HepG2 (cell line): ENCODE measurements around the gene ZNF608. TPM values are rescaled to one million over a fixed set of nuclear protein-coding genes. Genes with fewer than 3 reads are reported as not detected.
A peak's percentile ranks its signal among the peaks of the same experiment; 100 is the strongest.

Experiments used
- ATAC-seq: fragments of 200-7000 bp; cut with Tn5 transposase; 3 replicates; pipeline ENCODE4 v1.9.1; 2020; ENCODE audit warnings: mild to moderate bottlenecking, moderate library complexity
- BruUV-seq: library from RNA; stranded (reverse); fragments of 400-500 nt; replicated peaks from 2 replicates; lab custom pipeline; 2021; lab: Mats Ljungman, UMichigan
- CTCF ChIA-PET: fragments of 300-600 bp; formaldehyde crosslinking; extraction: SDS; loops from one replicate; lab custom pipeline; 2021; ENCODE audit warnings: low total read pairs, inconsistent platforms, low intra/inter-chr PET ratio; lab: Yijun Ruan, JAX
- POLR2A ChIA-PET: fragments of 350-600 bp; sonication (Branson Sonifier 250); formaldehyde crosslinking; loops from one replicate; lab custom pipeline; 2020; ENCODE audit warnings: antibody characterized with exemption, inconsistent platforms; lab: Yijun Ruan, JAX
- DNase-seq: peaks from one replicate; pipeline ENCODE4 v3.0.0-alpha.2; 2015; ENCODE audit warnings: low spot score
- FAIRE-seq: peaks from 3 replicates; lab custom pipeline; 2011; peaks lifted over from hg19 to GRCh38; lab: Jason Lieb, UNC
- H2AFZ ChIP-seq: one replicate; pipeline ENCODE4 v1.6.1; 2011; ENCODE audit warnings: low read length, inconsistent platforms
- H3K27ac ChIP-seq: fragments of 300-600 bp; 3 replicates; pipeline ENCODE4 v1.8.0; 2011; ENCODE audit warnings: mixed run types, mild to moderate bottlenecking, mixed read lengths, low read length, inconsistent platforms; ENCODE audit not compliant: insufficient read depth; ENCODE audit errors: extremely low read length
- H3K27me3 ChIP-seq, 2 experiments: fragments of 200-600 bp in 1 of 2; 2 replicates in 1 of 2; 3 replicates in 1 of 2; pipeline versions ENCODE4 v1.6.0 to v1.8.0; 2011; ENCODE audit warnings: low read length in 2 of 2, mild to moderate bottlenecking in 2 of 2, moderate library complexity in 2 of 2, inconsistent platforms in 1 of 2; ENCODE audit not compliant: insufficient read depth in 2 of 2, control insufficient read depth in 1 of 2
- H3K36me3 ChIP-seq, 2 experiments: fragments of 200-600 bp in 1 of 2; replicated peaks in 1 of 2; 2 replicates in 1 of 2; 3 replicates in 1 of 2; pipeline versions ENCODE4 v1.5.1 to v1.8.0; 2011; ENCODE audit warnings: low read length in 2 of 2, inconsistent platforms in 1 of 2; ENCODE audit not compliant: insufficient read depth in 2 of 2, control insufficient read depth in 1 of 2
- H3K4me1 ChIP-seq: 2 replicates; pipeline ENCODE4 v1.5.1; 2012; ENCODE audit warnings: low read length, inconsistent platforms; ENCODE audit not compliant: insufficient read depth
- H3K4me2 ChIP-seq: 2 replicates; pipeline ENCODE4 v1.6.0; 2011; ENCODE audit warnings: low read depth, low read length, inconsistent platforms
- H3K4me3 ChIP-seq, 3 experiments: fragments of 200-600 bp in 1 of 3; sonication (generic), shearing (Covaris generic) in 1 of 3; replicated peaks in 1 of 3; 2 replicates each; pipeline ENCODE4 v1.5.1; 2011 to 2016; ENCODE audit warnings: low read length in 3 of 3, inconsistent platforms in 2 of 3, low read depth in 2 of 3, mild to moderate bottlenecking in 2 of 3, control low read depth in 1 of 3, mixed read lengths in 1 of 3; ENCODE audit not compliant: insufficient read depth in 1 of 3
- H3K79me2 ChIP-seq: one replicate; pipeline ENCODE4 v1.6.1; 2011; ENCODE audit warnings: low read length, inconsistent platforms; ENCODE audit not compliant: insufficient read depth
- H3K9ac ChIP-seq: 2 replicates; pipeline ENCODE4 v1.6.0; 2011; ENCODE audit warnings: mild to moderate bottlenecking, low read depth, low read length, inconsistent platforms; ENCODE audit not compliant: insufficient read depth
- H3K9me3 ChIP-seq: 2 replicates; pipeline ENCODE4 v1.5.1; 2012; ENCODE audit warnings: mild to moderate bottlenecking, low read length
- H4K20me1 ChIP-seq: 2 replicates; pipeline ENCODE4 v1.6.0; 2011; ENCODE audit warnings: inconsistent platforms, mild to moderate bottlenecking, low read length, moderate library complexity; ENCODE audit not compliant: insufficient read depth
- ATF7 ChIP-seq, 2 experiments: fragments of 450-650 bp in 1 of 2; sonication (generic) in 1 of 2; formaldehyde crosslinking in 1 of 2; IDR thresholded peaks; 2 replicates each; pipeline versions ENCODE4 v1.4.0 to v1.6.1; 2016 to 2020; ENCODE audit warnings: antibody characterized with exemption in 1 of 2, mild to moderate bottlenecking in 1 of 2, missing genetic modification reagents in 1 of 2
- BORCS8-MEF2B ChIP-seq: sonication (generic); formaldehyde crosslinking; IDR thresholded peaks from 2 replicates; pipeline ENCODE4 v1.8.0; 2022; ENCODE audit warnings: mild to moderate bottlenecking, missing genetic modification reagents
- CEBPB ChIP-seq: IDR thresholded peaks from 2 replicates; pipeline ENCODE4 v1.6.1; 2011; ENCODE audit warnings: low read depth, low read length, improper control_type of control experiment, borderline replicate concordance
- CHCHD3 ChIP-seq: sonication (generic); formaldehyde crosslinking; IDR thresholded peaks from 2 replicates; pipeline ENCODE4 v1.8.0; 2022; ENCODE audit warnings: mild to moderate bottlenecking, missing genetic modification reagents, moderate library complexity
- RAD21 ChIP-seq: fragments of 450-650 bp; formaldehyde crosslinking; IDR thresholded peaks from 2 replicates; pipeline ENCODE4 v1.5.0; 2020; ENCODE audit warnings: mild to moderate bottlenecking
- RFX1 ChIP-seq: fragments of 450-650 bp; IDR thresholded peaks from 2 replicates; pipeline ENCODE4 v1.6.1; 2017
- ZNF441 ChIP-seq: sonication (generic); formaldehyde crosslinking; IDR thresholded peaks from 2 replicates; pipeline ENCODE4 v1.7.0; 2021; ENCODE audit warnings: missing genetic modification reagents, borderline replicate concordance
- WGBS: methylation state at CpG from one replicate; pipeline ENCODE4 v1.1.6; 2017; ENCODE audit warnings: low lambda C conversion rate; 5-methylcytosine and 5-hydroxymethylcytosine counted together
- in situ Hi-C: cut with HindIII; loops from 2 replicates; pipeline ENCODE4 v1.10.0; 2017; ENCODE audit warnings: low pct_unique_long_range_greater_than_20kb; ENCODE audit not compliant: extremely low pct_ligation_motif_present
- intact Hi-C: fragments of 100-400 bp; cut with micrococcal nuclease; formaldehyde crosslinking; loops from one replicate; pipeline ENCODE4 v1.10.0; 2022; ENCODE audit not compliant: unreplicated experiment
- polyA plus RNA-seq, 8 experiments: library from polyadenylated mRNA; depleted of rRNA in 3 of 8; stranded (reverse) in 7 of 8; unstranded in 1 of 8; fragments of >200 nt; fragmentation: Illumina TruSeq in 4 of 8; extraction: Trizol in 4 of 8; gene quantifications; 2 replicates each; pipeline versions ENCODE4 v1.2.1 to v1.2.3, GENCODE V29; 2011 to 2016; ENCODE audit warnings: low read depth in 4 of 8, missing spikeins in 1 of 8, mixed read lengths in 1 of 8; ENCODE audit not compliant: insufficient read depth in 1 of 8
- total RNA-seq, 5 experiments: library from RNA; depleted of rRNA; stranded (reverse); fragments of >200 nt; fragmentation: Illumina TruSeq; extraction: Trizol; gene quantifications; 2 replicates each; pipeline ENCODE4 v1.2.3, GENCODE V29; 2016; ENCODE audit warnings: low read depth in 1 of 5
- TF ChIP-seq, protein P1 (sequence below): sonication (generic); formaldehyde crosslinking; IDR thresholded peaks from 2 replicates; pipeline ENCODE4 v1.4.0; 2020; ENCODE audit warnings: missing genetic modification reagents
- TF ChIP-seq, protein P2 (sequence below): sonication (generic); formaldehyde crosslinking; IDR thresholded peaks from 2 replicates; pipeline ENCODE4 v1.5.1; 2020; ENCODE audit warnings: missing genetic modification reagents, mild to moderate bottlenecking, borderline replicate concordance
- TF ChIP-seq, protein P3 (sequence below): IDR thresholded peaks from 2 replicates; pipeline ENCODE4 v1.6.1; 2016; ENCODE audit warnings: low read depth, borderline replicate concordance

ZNF608 gene
- total and polyA plus RNA-seq, 2 of the 13 experiments (the other 11 are each of a cell fraction or from before 2014, with no cell fraction given) = 0.66 to 0.91 TPM

DNA sequence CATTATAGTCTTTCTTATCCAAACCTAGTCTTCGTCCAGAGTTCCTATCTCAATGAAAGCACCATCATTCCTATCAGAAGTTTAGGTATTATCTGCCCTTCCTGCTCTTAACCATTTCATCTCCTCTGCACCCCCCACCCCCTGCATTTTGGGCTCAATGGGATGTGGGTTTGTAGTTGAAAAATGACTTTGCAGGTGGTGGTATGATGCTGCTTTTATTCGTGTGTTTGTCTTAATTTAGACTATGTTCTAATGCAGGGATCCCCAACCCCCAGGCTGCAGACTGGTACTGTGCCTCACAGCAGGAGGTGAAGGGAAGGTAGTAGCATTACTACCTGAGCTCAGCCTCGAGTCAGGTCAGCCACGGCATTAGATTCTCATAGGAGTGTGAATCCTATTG is 49.4 kb upstream of the ZNF608 start:
- POLR2A ChIA-PET = no interaction called here

DNA sequence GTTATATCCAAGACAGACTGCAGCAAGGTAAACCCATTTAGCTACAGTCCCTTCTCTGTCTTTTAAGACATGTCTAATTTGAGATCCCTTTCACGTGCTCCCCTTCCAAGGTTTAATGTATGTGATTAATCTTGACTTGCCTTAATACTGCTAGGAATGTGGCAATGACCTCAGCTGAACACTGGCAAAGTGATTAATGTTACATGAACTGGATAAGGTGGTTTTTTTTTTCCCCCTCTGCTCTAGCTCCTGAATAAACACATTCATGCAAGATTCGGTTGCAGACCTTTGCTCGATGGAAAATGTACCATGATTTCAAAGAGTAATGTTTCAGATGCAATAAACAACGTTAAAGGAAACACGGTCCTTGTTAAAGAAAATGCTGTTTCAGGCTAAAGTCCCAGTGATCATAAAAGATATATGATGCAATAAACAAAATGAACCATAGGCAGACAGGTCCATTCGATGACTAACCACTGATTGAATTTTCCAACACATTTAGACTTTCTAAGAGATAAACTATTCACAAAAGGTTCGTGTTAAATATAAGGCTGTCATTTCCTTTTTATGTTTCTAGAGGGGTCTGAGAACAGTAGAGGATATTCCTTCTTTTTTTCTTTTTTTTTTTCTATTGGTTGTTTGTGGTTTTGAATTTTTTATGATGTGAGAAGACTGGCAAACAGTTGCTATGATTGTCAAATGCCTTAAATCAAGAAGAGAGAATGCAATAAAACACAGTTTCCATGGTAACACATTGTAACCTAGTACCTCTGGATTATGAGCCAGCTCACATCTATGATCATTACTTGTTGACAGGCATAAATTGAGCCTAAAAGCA is 44.7 kb upstream of the ZNF608 start:
- H3K27ac ChIP-seq = no peak overlapping the region
- FAIRE-seq (no peak), DNase-seq (no peak), ATAC-seq (no peak)
- no peak overlapping the region for H2AFZ ChIP-seq
- in situ Hi-C loops = no loop called here
- intact Hi-C loops = no loop called here
- no peak overlapping the region for H3K9ac ChIP-seq
- H3K36me3 ChIP-seq = no peaks in the 10 kb centered on the region
- no TSS peak for BruUV-seq
- 0 out of 2 replicates have a peak, but pooled peaks have one; percentile 48 for TF ChIP-seq CEBPB
- no peak for TF ChIP-seq BORCS8-MEF2B (CRISPR knock-in tag)
- TF ChIP-seq, protein P1, sequence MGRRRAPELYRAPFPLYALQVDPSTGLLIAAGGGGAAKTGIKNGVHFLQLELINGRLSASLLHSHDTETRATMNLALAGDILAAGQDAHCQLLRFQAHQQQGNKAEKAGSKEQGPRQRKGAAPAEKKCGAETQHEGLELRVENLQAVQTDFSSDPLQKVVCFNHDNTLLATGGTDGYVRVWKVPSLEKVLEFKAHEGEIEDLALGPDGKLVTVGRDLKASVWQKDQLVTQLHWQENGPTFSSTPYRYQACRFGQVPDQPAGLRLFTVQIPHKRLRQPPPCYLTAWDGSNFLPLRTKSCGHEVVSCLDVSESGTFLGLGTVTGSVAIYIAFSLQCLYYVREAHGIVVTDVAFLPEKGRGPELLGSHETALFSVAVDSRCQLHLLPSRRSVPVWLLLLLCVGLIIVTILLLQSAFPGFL (CRISPR knock-in tag) = no peak
- TF ChIP-seq RFX1 = peak; percentile 22; the same call in 1 of the 2 replicates
- no peak for TF ChIP-seq CHCHD3
- peak; percentile 17; the same call in 1 of the 2 replicates for TF ChIP-seq ATF7 (IDR thresholded peaks at IDR 0.05)
- no peak for TF ChIP-seq ATF7 (CRISPR knock-in tag; IDR thresholded peaks at IDR 0.05)
- H3K4me1 ChIP-seq = no peaks in the 10 kb centered on the region
- CTCF ChIA-PET = no interaction called here
- no peak overlapping the region for H3K4me2 ChIP-seq
- no peaks in the 10 kb centered on the region for H3K79me2 ChIP-seq
- H3K4me3 ChIP-seq = no peak overlapping the region
- 5% methylated on average over 7 of the region's 7 CpGs for WGBS
- no peaks in the 10 kb centered on the region; a peak in 1 of 5 replicates for H3K27me3 ChIP-seq
- H4K20me1 ChIP-seq = no peaks in the 10 kb centered on the region
- H3K9me3 ChIP-seq = no peaks in the 10 kb centered on the region
- POLR2A ChIA-PET = no interaction called here

More for the DNA sequence above, 49.4 kb upstream of the ZNF608 start:
- TF ChIP-seq, protein P2, sequence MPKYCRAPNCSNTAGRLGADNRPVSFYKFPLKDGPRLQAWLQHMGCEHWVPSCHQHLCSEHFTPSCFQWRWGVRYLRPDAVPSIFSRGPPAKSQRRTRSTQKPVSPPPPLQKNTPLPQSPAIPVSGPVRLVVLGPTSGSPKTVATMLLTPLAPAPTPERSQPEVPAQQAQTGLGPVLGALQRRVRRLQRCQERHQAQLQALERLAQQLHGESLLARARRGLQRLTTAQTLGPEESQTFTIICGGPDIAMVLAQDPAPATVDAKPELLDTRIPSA (CRISPR knock-in tag) = no peak
- TF ChIP-seq RAD21 = no peak
- TF ChIP-seq ZNF441 (CRISPR knock-in tag) = no peak
- TF ChIP-seq, protein P3, sequence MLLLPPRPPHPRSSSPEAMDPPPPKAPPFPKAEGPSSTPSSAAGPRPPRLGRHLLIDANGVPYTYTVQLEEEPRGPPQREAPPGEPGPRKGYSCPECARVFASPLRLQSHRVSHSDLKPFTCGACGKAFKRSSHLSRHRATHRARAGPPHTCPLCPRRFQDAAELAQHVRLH (CRISPR knock-in tag) = no peak
- Histone ChIP-seq H3K4me2 (no peak overlapping the region), H3K4me3 (no peak overlapping the region), H2AFZ (no peak overlapping the region), H3K4me1 (no peaks in the 10 kb centered on the region), H3K27ac (no peak overlapping the region), H4K20me1 (no peaks in the 10 kb centered on the region), H3K9ac (no peak overlapping the region), H3K79me2 (no peaks in the 10 kb centered on the region), H3K36me3 (no peaks in the 10 kb centered on the region), H3K9me3 (no peaks in the 10 kb centered on the region), H3K27me3 (no peaks in the 10 kb centered on the region; a peak in 2 of 5 replicates)
- BruUV-seq = no TSS peak
- DNase-seq (no peak), FAIRE-seq (no peak), ATAC-seq (no peak)
- CTCF ChIA-PET = no interaction called here
- intact Hi-C loops = no loop called here
- WGBS = 13% methylated on average over 4 of the region's 4 CpGs
- in situ Hi-C loops = no loop called here
